ENCODE results near the gene CCDC194.

CCDC194 gene

DNA sequence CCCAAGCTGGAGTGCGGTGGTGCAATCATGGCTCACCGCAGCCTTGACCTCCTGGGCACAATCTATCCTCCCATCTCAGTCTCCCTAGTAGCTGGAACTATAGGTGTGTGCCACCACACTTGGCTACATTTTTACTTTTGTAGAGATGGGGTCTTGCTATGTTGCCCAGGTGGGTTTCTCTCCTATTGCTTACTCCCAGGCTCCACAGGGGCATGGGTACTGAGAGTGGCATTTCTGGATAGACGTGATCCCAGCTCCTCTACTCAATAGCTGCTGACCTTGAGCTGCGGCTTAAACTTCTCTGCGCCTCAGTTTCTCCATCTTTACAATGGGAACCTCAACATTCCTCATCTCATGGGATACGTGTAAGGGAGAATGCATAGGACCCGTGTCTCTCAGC, 37.4 kb upstream of the CCDC194 start:
- CTCF ChIA-PET = interaction anchor here (1.1 kb wide), 1 partner anchor 10 kb away, joined by 3 read pairs; no protein-coding TSS in a partner anchor
- DNase-seq (ENCODE audit: extremely low spot score) = no peak
- TF ChIP-seq ZNF384 (IDR thresholded peaks at IDR 0.05) = no peak
- TF ChIP-seq, protein P1, sequence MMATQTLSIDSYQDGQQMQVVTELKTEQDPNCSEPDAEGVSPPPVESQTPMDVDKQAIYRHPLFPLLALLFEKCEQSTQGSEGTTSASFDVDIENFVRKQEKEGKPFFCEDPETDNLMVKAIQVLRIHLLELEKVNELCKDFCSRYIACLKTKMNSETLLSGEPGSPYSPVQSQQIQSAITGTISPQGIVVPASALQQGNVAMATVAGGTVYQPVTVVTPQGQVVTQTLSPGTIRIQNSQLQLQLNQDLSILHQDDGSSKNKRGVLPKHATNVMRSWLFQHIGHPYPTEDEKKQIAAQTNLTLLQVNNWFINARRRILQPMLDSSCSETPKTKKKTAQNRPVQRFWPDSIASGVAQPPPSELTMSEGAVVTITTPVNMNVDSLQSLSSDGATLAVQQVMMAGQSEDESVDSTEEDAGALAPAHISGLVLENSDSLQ (IDR thresholded peaks at IDR 0.05) = no peak
- TF ChIP-seq ARNT (IDR thresholded peaks at IDR 0.05) = no peak
- no peak for TF ChIP-seq CTBP1 (IDR thresholded peaks at IDR 0.05; ENCODE audit: borderline replicate concordance)
- no peak for TF ChIP-seq NFRKB (IDR thresholded peaks at IDR 0.05)
- TF ChIP-seq FOXK2 (IDR thresholded peaks at IDR 0.05) = no peak
- no peak for TF ChIP-seq SUZ12 (IDR thresholded peaks at IDR 0.05)
- no peak for TF ChIP-seq L3MBTL2 (conservative IDR thresholded peaks at IDR 0.05)
- TF ChIP-seq FOXM1 (IDR thresholded peaks at IDR 0.05; ENCODE audit: borderline replicate concordance) = no peak
- TF ChIP-seq FOXA1 (IDR thresholded peaks at IDR 0.05) = no peak
- TF ChIP-seq ELF4 (IDR thresholded peaks at IDR 0.05) = no peak
- no peak for TF ChIP-seq TARDBP (IDR thresholded peaks at IDR 0.05)
- POLR2A ChIA-PET = no interaction called here

DNA sequence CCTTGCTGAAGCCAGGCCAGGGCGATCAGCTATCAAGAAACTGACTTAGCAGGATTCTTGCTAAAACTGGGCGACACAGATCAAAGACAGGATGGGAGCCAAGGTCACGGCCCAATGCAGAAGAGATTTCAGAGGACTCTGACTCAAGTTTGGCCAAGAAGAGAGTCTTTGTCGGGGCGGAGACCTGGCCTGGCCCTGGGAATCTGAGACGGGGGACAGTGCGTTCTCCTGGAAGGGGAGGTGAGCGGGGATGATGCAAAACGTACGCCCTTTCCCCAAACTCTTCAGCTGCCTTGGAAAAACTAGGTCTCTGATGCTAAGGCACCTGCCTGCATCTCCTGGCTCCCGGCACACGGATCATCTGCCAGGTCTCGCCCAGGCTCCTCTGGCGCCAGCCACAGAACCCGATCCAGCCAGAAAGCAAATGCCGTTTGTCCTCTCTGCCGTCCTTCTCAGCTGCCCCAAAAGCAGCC, 35.7 kb upstream of the CCDC194 start:
- CTCF ChIA-PET = interaction anchor here (0.6 to 1.3 kb wide), 3 partner anchors 12 to 503 kb away, joined by 3 to 6 read pairs (median 4); partner anchors contain the start of genes CCDC124 and TMEM221
- POLR2A ChIA-PET = interaction anchor here (1.4 kb wide), 1 partner anchor 10 kb away, joined by 4 read pairs; the partner anchor contains the start of gene MVB12A
- TF ChIP-seq SUZ12 (IDR thresholded peaks at IDR 0.05) = no peak
- TF ChIP-seq TARDBP (IDR thresholded peaks at IDR 0.05) = no peak
- no peak for TF ChIP-seq FOXA1 (IDR thresholded peaks at IDR 0.05)
- DNase-seq (ENCODE audit: extremely low spot score) = no peak

DNA sequence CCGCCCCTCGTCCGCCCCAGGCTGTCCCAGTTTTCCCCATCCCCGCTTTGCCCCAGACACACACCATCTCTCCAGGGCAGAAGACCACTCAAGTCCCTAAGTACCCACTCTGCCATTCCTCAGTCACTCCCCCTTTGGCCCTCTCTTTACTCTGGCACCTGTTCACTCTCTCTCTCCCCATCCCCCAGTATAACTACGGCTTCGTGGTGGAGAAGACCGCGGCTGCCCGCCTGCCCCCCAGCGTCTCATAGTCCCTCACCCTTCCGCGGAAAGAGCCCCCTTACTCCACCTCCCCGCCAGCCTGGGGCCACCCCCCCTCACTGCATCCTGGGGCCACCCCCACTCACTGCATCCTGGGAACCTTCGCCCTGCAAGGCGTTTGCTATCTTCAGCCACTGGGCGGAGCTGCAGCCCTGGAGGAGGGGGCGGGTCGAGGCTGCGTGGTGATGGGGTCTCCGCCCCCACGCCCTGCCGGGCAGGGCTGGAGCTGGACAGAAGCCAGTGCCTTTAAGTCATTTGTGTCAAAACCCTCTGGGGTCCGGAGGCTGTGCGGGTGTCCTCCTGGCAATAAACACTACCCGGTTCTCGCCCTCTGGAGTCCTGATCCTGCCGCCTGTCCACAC, 30.9 kb upstream of the CCDC194 start:
- ChIA-PET CTCF (interaction anchor here (0.6 to 1.2 kb wide), 3 partner anchors 24 to 60 kb away, joined by 3 to 6 read pairs (median 3); partner anchors contain the start of gene TMEM221), POLR2A (interaction anchor here (0.7 kb wide), 1 partner anchor 12 kb away, joined by 3 read pairs; no protein-coding TSS in a partner anchor)
- TF ChIP-seq FOXM1 (IDR thresholded peaks at IDR 0.05; ENCODE audit: borderline replicate concordance) (no peak), TARDBP (IDR thresholded peaks at IDR 0.05) (no peak), ZNF384 (IDR thresholded peaks at IDR 0.05) (no peak), NFRKB (IDR thresholded peaks at IDR 0.05) (no peak), SP1 (IDR thresholded peaks at IDR 0.05) (no peak), LEF1 (IDR thresholded peaks at IDR 0.05; ENCODE audit: borderline replicate concordance) (no peak)
- peak; percentile 76 for DNase-seq (ENCODE audit: extremely low spot score)

DNA sequence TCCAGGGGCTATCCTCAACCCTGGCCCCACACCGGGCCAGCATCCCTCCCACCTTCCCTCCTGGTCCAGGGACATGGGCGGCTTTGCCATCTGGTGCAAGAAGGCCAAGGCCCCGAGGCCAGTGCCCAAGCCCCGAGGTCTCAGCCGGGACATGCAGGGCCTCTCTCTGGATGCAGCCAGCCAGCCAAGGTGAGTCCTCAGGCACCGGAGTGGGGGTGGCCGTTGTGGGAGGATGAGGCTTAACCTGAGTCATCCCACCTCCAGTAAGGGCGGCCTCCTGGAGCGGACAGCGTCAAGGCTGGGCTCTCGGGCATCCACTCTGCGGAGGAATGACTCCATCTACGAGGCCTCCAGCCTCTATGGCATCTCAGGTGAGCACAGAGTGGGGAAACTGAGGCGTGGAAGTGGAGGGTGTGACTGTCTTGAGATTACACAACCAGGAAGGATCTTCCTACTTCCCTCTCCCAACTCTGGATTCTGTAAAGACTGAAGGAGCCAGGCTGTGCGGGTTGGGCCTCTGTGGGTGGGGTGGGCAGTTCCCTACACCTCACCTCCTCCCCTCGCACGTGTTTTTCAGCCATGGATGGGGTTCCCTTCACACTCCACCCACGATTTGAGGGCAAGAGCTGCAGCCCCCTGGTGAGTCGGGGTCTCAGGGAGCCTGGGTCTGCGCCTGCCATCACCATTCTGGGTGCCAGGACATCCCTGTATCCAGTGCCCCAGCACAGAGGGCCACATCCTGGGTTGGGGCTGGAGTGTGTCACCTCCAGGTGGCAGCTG, 29.6 kb upstream of the CCDC194 start:
- CTCF ChIA-PET = interaction anchor here (0.6 kb wide), 1 partner anchor 42 kb away, joined by 5 read pairs; no protein-coding TSS in a partner anchor
- TF ChIP-seq ZNF384 (IDR thresholded peaks at IDR 0.05) (no peak), CTBP1 (IDR thresholded peaks at IDR 0.05; ENCODE audit: borderline replicate concordance) (no peak), SP1 (IDR thresholded peaks at IDR 0.05) (no peak), FOXK2 (IDR thresholded peaks at IDR 0.05) (no peak), LEF1 (IDR thresholded peaks at IDR 0.05; ENCODE audit: borderline replicate concordance) (no peak), L3MBTL2 (conservative IDR thresholded peaks at IDR 0.05) (no peak), SUZ12 (IDR thresholded peaks at IDR 0.05) (no peak), TARDBP (IDR thresholded peaks at IDR 0.05) (no peak), BHLHE40 (IDR thresholded peaks at IDR 0.05; ENCODE audit: borderline replicate concordance) (no peak), ELF4 (IDR thresholded peaks at IDR 0.05) (no peak), ARNT (IDR thresholded peaks at IDR 0.05) (no peak), FOXM1 (IDR thresholded peaks at IDR 0.05; ENCODE audit: borderline replicate concordance) (no peak), HDGF (IDR thresholded peaks at IDR 0.05; ENCODE audit: borderline replicate concordance) (no peak), FOXA1 (IDR thresholded peaks at IDR 0.05) (no peak), NFRKB (IDR thresholded peaks at IDR 0.05) (no peak)
- TF ChIP-seq, protein P1 (IDR thresholded peaks at IDR 0.05) = no peak
- POLR2A ChIA-PET = no interaction called here
- no peak for DNase-seq (ENCODE audit: extremely low spot score)

DNA sequence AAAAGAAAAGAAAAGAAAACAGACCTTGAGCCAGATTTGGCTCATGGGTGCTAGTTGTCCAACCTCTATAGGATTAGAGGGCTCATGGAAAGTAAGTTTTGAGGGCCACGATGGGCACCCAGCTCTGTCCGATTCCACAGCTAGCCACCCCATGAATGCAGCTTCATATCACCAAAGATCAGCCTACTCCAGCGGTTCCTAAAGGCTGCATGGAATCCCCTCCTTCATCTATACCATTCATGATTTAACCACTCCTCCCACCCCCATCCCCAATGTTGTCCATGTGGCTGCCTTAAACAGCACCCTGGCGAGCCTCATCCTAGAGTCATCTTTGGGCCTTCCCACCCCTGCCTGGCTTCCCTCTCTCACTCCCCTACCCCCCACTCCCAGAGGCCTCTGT, 27.9 kb upstream of the CCDC194 start:
- ChIA-PET POLR2A (no interaction called here), CTCF (no interaction called here)
- TF ChIP-seq BHLHE40 (IDR thresholded peaks at IDR 0.05; ENCODE audit: borderline replicate concordance) = no peak
- no peak for TF ChIP-seq ZNF384 (IDR thresholded peaks at IDR 0.05)
- DNase-seq (ENCODE audit: extremely low spot score) = no peak

DNA sequence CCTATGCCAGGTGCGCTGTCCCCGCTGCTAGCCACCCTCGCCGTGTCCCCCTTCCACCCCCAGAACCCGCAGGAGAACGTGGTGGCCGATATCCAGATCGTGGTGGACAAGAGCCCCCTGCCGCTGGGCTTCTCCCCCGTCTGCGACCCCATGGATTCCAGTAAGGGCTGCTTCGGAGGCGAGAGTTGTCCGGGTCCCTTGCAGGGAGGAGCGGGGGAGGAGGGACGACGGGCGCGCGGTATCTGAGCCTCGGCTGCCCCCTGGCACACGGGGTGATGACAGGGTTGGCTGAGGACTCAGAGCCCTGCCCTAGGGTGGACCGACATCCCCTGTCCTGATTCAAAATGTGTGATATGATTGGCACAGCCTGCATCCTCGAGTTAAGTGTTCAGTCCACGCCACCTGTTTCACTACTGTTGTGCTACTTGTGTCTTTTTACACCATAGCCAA, 26.5 kb upstream of the CCDC194 start:
- CTCF ChIA-PET = no interaction called here
- TF ChIP-seq L3MBTL2 (conservative IDR thresholded peaks at IDR 0.05) (peak; percentile 65), SUZ12 (IDR thresholded peaks at IDR 0.05) (no peak)
- POLR2A ChIA-PET = interaction anchor here (0.6 to 1.4 kb wide), 2 partner anchors 14 to 17 kb away, joined by 3 to 4 read pairs; no protein-coding TSS in a partner anchor
- no peak for DNase-seq (ENCODE audit: extremely low spot score)
